ENCODE data around the gene CNOT3.
A peak's percentile ranks its signal among the peaks of the same experiment; 100 is the strongest.
"Not testable (repeated sequence)": the region's sequence is repeated elsewhere in the genome, so short reads cannot be mapped to it uniquely, and the experiment has no call there.

CNOT3 gene

GRCh38 chr19:54189735-54190502 lies 52.4 kb downstream of the CNOT3 start:
- CTCF ChIA-PET = interaction anchor here (1.1 kb wide), 1 partner anchor 76 kb away, joined by 4 read pairs; no protein-coding TSS in a partner anchor

GRCh38 chr19:54190503-54191010 lies 53.0 kb downstream of the CNOT3 start:
- CTCF ChIA-PET = no interaction called here
- TF ChIP-seq ELF4 (IDR thresholded peaks at IDR 0.05) = no peak
- POLR2A ChIA-PET = interaction anchor here (0.6 to 5.7 kb wide), 6 partner anchors 9 to 670 kb away, joined by 3 to 76 read pairs (median 4); partner anchors contain the start of gene RPS9
- DNase-seq (ENCODE audit: extremely low spot score) = peak; percentile 86

More at GRCh38 chr19:54189735-54190502, 52.4 kb downstream of the CNOT3 start:
- peak; percentile 93 for DNase-seq (ENCODE audit: extremely low spot score)
- POLR2A ChIA-PET = interaction anchor here (0.6 to 5.7 kb wide), 16 partner anchors 8 to 669 kb away, joined by 3 to 76 read pairs (median 3); partner anchors contain the start of genes CNOT3, NDUFA3, PRPF31 and RPS9
- no peak for TF ChIP-seq ELF4 (IDR thresholded peaks at IDR 0.05)
- no peak for TF ChIP-seq HDGF (IDR thresholded peaks at IDR 0.05; ENCODE audit: borderline replicate concordance)
- peak; percentile 71 for TF ChIP-seq PKNOX1 (IDR thresholded peaks at IDR 0.05)
- no peak for TF ChIP-seq TARDBP (IDR thresholded peaks at IDR 0.05)
- peak; percentile 88 for TF ChIP-seq L3MBTL2 (conservative IDR thresholded peaks at IDR 0.05)
- no peak for TF ChIP-seq FOXK2 (IDR thresholded peaks at IDR 0.05)
- no peak for TF ChIP-seq CTBP1 (IDR thresholded peaks at IDR 0.05; ENCODE audit: borderline replicate concordance)

GRCh38 chr19:54191011-54191810 lies 53.6 kb downstream of the CNOT3 start, which contains the start of gene TSEN34:
Gene TSEN34, plus strand, starts transcription at chr19:54191308. Its CDS starts 57 bp downstream, at chr19:54191365.
- POLR2A ChIA-PET = interaction anchor here (0.6 to 5.7 kb wide), 8 partner anchors 9 to 671 kb away, joined by 3 to 76 read pairs (median 4); partner anchors contain the start of genes CNOT3, RPS9 and TMC4
- CTCF ChIA-PET = no interaction called here
- TF ChIP-seq FOXA1 (IDR thresholded peaks at IDR 0.05) = no peak
- TF ChIP-seq SP1 (IDR thresholded peaks at IDR 0.05) = no peak
- no peak for TF ChIP-seq NFRKB (IDR thresholded peaks at IDR 0.05)
- no peak for TF ChIP-seq TARDBP (IDR thresholded peaks at IDR 0.05)
- no peak for TF ChIP-seq FOXM1 (IDR thresholded peaks at IDR 0.05; ENCODE audit: borderline replicate concordance)
- no peak for TF ChIP-seq FOXK2 (IDR thresholded peaks at IDR 0.05)
- no peak for TF ChIP-seq ARNT (IDR thresholded peaks at IDR 0.05)
- DNase-seq (ENCODE audit: extremely low spot score) = peak; percentile 71

GRCh38 chr19:54191811-54192453 lies 54.4 kb downstream of the CNOT3 start:
- no peak for TF ChIP-seq PKNOX1 (IDR thresholded peaks at IDR 0.05)
- TF ChIP-seq LEF1 (IDR thresholded peaks at IDR 0.05; ENCODE audit: borderline replicate concordance) = no peak
- TF ChIP-seq CTBP1 (IDR thresholded peaks at IDR 0.05; ENCODE audit: borderline replicate concordance) = no peak
- TF ChIP-seq SUZ12 (IDR thresholded peaks at IDR 0.05) = no peak
- no peak for TF ChIP-seq ELF4 (IDR thresholded peaks at IDR 0.05)
- no peak for TF ChIP-seq SP1 (IDR thresholded peaks at IDR 0.05)
- no peak for TF ChIP-seq BHLHE40 (IDR thresholded peaks at IDR 0.05; ENCODE audit: borderline replicate concordance)
- no peak for TF ChIP-seq ZNF384 (IDR thresholded peaks at IDR 0.05)
- TF ChIP-seq L3MBTL2 (conservative IDR thresholded peaks at IDR 0.05) = no peak
- TF ChIP-seq TARDBP (IDR thresholded peaks at IDR 0.05) = no peak
- no peak for TF ChIP-seq ARNT (IDR thresholded peaks at IDR 0.05)

GRCh38 chr19:54193011-54193410 lies 55.4 kb downstream of the CNOT3 start:
- TF ChIP-seq ZNF384 (IDR thresholded peaks at IDR 0.05) (no peak), FOXK2 (IDR thresholded peaks at IDR 0.05) (no peak), NFRKB (IDR thresholded peaks at IDR 0.05) (no peak), L3MBTL2 (conservative IDR thresholded peaks at IDR 0.05) (no peak), TARDBP (IDR thresholded peaks at IDR 0.05) (no peak), FOXM1 (IDR thresholded peaks at IDR 0.05; ENCODE audit: borderline replicate concordance) (no peak), CTBP1 (IDR thresholded peaks at IDR 0.05; ENCODE audit: borderline replicate concordance) (no peak), PKNOX1 (IDR thresholded peaks at IDR 0.05) (no peak), FOXA1 (IDR thresholded peaks at IDR 0.05) (no peak), SP1 (IDR thresholded peaks at IDR 0.05) (no peak), ARNT (IDR thresholded peaks at IDR 0.05) (no peak), LEF1 (IDR thresholded peaks at IDR 0.05; ENCODE audit: borderline replicate concordance) (no peak), HDGF (IDR thresholded peaks at IDR 0.05; ENCODE audit: borderline replicate concordance) (no peak), SUZ12 (IDR thresholded peaks at IDR 0.05) (no peak), BHLHE40 (IDR thresholded peaks at IDR 0.05; ENCODE audit: borderline replicate concordance) (no peak), ELF4 (IDR thresholded peaks at IDR 0.05) (no peak)
- DNase-seq (ENCODE audit: extremely low spot score) = no peak
- CTCF ChIA-PET = no interaction called here
- POLR2A ChIA-PET = interaction anchor here (5.3 kb wide), 1 partner anchor 7 kb away, joined by 76 read pairs; the partner anchor contains the start of gene RPS9

More at GRCh38 chr19:54191811-54192453, 54.4 kb downstream of the CNOT3 start:
- no peak for DNase-seq (ENCODE audit: extremely low spot score)
- ChIA-PET CTCF (interaction anchor here (0.5 to 0.7 kb wide), 3 partner anchors 9 to 1929 kb away, joined by 3 to 4 read pairs (median 3); partner anchors contain the start of gene ZNF787), POLR2A (interaction anchor here (0.9 to 5.7 kb wide), 5 partner anchors 8 to 55 kb away, joined by 4 to 76 read pairs (median 5); partner anchors contain the start of genes CNOT3, RPS9 and TMC4)

GRCh38 chr19:54194463-54194862 lies 56.9 kb downstream of the CNOT3 start:
- POLR2A ChIA-PET = not testable (repeated sequence)

More at GRCh38 chr19:54194463-54194862, 56.9 kb downstream of the CNOT3 start:
- DNase-seq (ENCODE audit: extremely low spot score); CTCF ChIA-PET: not testable (repeated sequence)

All from HEK293T (cell line).